GM21423 (cell line): ENCODE results near the gene SMARCB1.

Experiments used
- ATAC-seq: cut with Tn5 transposase; IDR thresholded peaks from one replicate; pipeline ENCODE4 v1.9.1; 2021; ENCODE audit warnings: mild to moderate bottlenecking, moderate library complexity; ENCODE audit not compliant: unreplicated experiment

Gene SMARCB1

DNA sequence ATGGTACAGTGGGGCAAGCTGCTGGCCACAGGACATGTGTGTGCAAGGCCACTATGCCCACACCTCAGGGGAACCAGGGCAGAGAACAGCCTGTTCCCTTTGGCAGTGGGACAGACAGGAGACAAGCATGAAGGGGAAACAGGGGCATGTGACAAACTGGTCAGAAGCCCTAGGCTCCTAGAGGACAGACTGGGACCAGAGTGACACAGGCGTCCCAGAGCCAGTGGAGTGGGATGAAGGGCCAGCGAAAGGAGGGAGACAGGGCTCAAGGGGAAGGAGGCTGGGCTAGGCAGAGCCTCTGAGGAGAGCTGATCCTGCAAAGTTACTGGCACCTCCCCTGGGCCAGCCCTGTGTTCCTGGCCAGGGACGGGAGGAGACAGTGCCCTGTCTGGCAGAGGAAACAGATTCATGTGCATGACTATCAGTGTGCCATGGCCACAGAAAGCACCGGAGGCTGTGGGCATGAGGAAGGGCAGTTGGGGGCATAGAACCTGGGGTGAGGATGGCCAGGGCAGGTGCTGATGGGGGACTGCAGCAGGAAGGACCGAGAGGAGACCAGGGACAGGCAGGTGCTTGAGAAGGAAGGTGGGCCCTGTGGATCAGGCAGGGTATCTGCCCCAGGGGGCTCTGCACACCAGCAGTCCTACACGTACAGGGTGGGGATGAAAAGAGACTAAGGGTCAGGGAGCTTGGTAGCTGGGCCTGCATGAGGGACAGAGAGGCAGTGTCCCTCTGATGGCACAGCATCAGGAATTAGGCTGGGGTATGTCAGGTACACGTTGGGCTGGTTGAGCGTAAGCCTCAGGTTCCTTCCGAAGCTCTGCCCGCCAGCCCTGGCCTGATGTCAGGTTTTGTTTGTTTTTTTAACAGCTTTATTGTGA lies 42.3 kb downstream of the SMARCB1 start:
- ATAC-seq, result no peak

DNA sequence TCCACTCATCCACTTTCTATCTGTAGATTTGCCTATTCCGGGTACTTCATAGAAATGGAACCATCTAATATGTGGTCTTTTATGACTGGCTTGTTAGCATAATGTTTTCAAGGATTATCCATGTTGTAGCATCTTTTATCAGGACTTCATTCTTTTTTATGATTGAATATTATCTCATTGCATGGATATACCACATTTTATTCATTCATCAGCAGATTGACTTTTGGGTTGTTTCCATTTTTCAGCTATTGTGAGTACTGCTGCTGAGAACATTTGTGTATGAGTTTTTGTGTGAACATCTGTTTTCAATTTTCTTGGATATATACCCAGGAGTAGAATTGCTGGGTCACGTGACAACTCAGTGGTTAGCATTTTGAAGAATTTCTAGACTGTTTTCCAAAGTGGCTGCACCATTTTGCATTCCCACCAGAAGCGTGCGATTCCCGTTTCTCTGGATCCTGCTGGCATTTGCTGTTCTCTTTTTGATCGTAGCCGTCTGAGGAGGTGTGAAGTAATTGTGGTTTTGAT lies 43.1 kb downstream of the SMARCB1 start:
- no peak for ATAC-seq

DNA sequence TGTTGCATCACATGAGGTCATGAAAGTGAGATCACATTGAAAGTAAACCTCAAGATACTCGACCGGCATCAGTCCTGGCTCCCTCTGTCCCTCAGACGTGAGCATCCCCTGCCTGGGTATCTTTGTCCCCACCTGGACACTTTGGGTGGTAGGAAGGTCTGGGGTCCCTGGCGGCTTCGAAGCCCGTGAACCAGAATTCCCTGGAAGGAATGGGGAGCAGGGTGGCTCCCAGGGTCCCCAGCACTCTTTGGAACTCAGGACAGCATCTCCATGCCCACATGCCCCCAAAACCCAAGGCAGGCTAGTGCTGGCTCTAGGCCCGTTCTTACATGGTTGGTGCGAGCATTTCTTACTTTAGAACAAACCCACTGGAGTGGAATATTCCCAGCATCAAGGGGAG lies 44.5 kb downstream of the SMARCB1 start:
- ATAC-seq, result no peak

DNA sequence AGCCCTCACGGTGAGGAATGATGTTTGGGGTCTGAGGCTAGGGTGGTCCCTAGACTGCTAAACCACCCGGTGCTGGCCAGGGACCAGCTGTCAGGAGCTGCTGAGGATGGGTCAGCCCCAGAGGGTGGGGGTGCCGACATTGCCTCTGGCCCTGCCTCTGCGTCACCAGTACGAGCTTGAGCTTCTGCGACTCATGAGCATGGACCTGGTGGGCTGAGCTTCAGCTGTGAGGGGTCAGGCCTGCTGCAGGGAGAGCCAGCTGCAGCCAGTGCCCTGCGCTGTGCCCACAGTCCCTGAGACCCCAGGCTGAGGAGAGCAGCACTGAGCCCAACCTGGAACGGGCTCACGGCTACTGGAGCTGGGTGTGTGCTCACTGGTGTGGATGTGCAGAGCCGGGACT lies 45.0 kb downstream of the SMARCB1 start:
- ATAC-seq, result no peak

DNA sequence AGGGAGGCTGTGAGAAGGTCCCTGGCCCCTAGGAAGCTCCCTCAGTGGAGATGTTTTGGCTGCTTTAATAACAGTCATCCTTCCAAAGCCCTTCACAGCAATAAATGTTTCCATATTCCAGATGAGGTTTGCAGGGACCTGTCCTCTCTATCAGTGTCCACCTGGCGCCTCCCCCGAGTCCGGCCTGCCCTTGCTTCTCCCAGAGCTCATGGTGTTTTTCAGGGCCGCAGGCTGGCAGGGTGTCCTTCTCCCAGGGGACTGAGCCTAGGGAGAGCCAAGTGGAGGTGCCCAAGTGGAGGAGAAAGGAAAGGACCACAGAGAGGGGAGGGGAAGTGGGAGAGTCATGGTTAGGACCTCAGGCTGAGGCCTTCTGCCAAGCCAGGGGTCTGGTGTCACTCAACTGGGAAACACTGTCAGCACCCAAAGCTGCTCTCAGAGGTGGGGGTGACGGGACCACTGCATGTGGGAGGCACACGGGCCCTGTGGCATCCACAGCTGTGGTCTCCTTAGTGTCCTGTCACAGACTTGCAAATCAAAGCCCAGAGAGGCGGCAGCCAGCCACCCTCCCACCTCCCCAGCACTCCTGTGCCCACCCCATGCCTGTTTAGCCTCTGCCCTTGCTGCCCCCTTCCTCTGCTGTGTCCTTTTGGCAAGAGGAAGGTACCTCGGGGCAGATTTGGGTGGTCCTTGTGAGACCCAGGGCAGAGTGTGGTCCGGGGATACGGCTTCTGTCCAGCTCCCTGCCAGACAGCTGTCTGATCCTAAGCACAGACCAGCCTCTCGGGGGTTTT lies 45.7 kb downstream of the SMARCB1 start:
- no peak for ATAC-seq

DNA sequence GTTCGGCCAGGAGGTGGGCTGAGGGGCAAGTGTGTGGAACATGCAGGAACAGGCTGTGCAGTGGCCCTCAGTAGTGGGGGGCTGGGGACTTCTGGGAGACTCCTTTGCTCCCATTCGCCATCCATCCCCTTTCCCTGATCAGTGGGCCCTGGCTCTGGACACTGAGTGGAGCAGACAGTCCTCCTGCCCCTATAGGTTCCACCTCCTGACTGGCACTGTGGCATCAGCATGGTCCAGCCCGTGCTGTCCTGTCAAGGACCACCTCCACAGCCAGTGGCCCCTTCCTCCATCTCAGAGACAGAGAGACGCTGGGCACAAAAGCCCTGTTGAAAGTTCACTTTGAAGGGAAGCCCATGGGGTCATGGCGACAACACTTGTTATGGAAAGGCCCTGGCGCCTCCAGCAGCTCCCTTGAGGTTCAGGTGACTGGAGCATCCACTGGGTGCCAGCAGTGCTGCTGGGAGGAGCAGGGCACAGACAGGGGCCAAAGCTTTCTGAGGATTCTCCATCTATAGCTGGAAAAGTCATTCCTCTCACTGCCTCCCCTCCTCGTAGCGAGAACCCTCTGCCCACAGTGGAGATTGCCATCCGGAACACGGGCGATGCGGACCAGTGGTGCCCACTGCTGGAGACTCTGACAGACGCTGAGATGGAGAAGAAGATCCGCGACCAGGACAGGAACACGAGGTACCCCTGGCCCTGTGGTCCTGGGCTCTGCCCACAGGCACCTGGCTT lies 46.4 kb downstream of the SMARCB1 start:
- no peak for ATAC-seq

DNA sequence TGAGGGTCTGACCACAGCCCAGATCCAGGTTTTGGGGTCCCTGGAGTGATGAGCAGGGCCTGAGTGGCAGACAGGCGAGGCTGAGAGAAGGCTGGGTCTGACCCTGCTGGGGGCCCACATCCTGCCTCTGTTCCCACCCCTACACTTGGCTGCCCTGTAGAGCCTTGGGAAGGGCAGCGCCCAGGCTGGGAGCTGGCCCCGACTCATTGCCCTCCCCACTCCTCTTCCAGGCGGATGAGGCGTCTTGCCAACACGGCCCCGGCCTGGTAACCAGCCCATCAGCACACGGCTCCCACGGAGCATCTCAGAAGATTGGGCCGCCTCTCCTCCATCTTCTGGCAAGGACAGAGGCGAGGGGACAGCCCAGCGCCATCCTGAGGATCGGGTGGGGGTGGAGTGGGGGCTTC lies 47.1 kb downstream of the SMARCB1 start:
- no peak for ATAC-seq

DNA sequence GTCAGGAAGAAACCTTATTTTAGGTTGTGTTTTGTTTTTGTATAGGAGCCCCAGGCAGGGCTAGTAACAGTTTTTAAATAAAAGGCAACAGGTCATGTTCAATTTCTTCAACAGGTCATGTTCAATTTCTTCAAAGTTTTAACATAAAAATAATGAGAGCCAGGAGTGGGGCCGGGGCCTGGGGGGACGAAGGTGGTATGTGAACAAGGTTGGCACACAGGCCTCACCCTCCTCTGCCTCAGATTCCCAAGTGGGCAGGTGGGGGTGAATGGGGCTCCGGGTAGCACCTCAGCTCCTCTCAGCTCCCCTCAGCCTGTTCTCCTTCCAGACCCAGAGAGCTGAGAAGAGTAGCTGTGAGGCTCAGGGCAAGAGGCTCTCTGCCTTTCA lies 47.6 kb downstream of the SMARCB1 start:
- ATAC-seq, result no peak

DNA sequence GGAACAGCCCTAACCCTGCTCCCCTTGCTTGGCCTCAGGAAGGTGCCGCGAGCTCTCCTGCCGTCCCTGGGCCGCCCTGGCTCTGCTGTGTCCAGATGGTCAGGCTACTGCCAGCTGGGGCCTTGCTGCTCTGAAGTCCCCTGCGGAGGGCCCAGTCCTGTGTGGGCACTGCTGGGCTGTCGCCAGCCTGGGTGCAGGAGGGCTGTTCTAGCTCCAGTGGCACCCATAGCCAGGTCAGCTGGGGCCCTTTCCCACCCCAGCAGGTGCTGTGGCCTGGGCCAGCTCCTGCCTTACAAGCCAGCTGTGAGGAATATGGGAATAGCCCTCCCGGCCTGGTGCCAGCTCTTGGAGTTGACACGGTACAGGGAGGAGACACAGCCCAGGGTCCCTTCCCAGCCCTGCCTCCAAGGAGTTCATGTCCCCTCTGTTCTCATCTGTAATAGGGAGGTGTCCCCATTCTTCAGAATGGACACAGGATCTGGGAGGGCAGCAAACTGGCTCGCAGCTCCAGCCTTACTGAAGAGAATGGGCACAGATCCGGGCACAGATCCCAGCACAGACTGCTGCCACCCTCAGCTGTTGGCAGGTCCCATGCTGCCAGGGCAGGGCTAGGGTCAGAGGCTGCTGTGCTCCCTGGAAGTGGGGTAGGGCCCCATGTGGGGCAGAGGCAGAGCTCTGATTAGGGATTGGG lies 48.2 kb downstream of the SMARCB1 start:
- ATAC-seq, result no peak

DNA sequence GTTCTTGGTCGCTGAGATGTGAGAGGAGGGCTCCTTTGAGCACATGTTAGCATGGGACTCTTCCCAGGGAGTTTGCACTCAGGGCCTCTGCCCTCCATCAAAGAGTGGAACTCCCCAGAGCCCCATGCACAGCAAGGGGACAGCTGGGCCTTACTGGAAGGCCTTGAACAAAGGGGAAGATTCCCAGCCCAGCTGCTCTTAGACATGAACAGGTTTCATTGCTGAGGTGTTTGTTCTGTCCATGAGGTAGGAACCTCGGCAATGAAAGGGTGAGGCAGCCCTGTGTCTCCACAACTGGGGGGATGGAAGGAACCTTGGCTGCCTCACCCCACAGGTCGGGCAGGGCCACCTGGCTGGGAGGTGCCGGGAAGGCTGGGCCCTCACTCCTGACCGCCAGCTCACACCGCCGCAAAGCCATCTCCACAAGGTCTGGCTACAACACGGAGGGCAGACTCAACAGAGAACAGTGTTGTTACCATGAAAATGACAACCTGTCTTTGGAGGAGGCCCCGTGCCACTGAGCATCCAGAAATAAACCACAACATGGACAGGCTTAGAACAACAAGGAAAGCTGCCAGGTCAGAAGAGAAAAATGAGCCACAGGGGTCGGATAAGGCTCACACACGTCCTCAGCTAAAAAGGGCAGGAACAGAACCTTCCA lies 48.8 kb downstream of the SMARCB1 start:
- no peak for ATAC-seq

DNA sequence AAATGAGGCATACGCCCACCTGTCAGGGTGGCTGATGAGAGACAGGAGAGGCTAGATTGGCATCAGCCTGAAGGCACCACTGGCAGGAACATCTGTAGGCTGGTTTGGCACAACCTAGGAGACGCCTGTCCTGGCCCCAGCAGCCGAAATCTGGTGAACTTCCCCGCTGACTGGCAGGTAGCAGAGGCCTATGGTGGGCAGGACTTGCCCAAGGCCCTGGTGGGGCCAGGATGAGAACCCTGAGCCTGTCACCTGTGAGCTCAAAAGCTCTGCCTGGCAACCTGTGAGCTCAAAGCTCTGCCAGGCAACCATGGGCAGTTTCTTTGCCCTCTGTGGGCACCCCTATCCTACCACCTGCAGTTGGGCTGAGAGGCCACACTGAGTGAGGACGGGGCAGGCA lies 49.5 kb downstream of the SMARCB1 start:
- ATAC-seq, result no peak

DNA sequence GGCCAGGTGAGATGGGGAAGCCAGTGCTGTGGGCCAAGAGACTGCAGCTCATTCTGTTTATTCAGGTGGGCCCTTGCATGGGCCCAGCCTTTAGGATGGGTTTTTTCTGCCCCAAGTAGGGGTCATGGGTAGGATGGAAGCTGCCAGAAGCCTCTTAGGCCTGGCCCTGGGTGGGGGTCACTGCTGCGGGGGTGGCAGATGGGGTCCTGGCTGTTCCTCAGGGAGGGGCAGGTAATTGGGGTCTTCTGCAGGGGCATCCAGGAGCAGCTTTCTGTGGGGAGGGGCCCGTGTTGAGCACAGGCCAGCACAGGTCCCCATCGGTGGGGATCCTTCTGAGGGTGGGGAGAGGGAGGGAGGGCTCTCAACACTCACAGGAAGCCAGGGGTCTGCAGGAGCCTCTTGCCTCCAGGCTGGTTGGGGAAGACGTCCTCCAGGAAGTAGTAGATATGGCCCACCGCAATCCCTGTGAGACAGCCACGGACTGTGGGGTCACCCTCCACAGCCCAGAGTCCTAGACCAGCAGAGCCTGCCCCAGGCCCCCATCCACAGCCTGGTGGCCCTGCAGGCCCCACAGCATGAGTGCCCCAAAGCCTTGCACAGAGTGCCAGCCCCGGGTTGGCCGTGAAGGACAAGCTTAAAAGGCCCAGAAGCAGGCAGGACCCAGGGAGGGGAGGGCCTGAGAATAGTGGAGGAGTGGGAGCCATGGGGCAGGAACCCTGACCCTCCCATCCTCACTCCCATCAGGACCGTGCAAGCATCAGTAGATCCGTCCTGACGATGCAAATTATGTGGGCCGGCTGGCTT lies 50.1 kb downstream of the SMARCB1 start:
- ATAC-seq, result no peak

DNA sequence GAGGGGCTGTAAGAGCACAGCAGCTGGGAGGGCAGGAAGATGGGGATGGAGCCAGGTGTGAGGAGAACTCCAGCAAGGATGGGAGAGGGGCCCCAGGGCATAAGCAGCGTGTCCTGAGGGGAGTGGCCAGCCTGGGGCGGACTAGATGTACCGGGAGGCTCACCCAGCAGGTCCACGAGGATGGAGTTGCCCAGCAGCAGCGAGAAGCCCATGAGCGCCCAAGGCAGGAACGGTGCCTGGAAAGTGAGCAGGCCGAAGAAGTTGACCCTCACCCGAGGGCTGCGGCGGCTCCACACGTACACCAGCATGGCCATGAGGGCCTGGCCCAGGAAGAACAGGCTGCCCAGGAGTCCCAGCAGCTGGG lies 50.7 kb downstream of the SMARCB1 start:
- ATAC-seq, result no peak

DNA sequence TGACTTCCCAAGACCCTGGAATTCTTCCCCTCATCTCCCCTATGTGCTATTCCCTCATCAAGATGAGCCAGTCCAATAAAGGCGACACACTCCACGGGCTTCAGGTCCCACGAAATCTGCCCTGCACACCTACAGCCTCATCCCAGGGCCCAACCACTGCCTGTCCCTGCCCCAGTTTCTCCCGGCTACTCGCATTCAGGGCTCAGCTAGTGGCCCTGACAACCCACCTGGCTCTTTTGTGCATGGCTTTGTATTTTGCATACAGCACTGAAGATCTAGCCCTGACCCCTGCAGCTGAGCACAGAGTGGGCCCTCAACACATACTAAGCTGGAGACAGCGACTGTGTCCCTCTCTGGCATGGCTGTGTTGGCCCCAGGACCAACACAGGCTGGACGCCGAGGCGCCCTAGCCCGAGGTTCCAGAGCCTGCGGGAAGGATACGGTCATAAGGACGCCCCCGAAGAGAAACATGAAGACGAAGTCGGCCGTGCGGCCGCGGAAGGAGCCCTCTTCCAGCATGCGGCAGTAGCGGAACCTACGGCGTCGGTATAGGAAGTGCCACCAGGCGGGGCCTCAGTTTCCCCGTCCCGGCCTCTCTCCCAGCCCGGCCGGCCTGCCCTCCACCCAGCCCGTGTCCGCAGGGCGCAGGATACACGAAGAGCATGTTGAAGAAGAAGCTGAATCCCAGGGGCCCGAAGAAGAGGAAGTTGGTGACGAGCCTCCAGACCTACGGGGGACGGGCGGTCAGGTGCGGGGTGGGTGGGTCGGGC lies 51.3 kb downstream of the SMARCB1 start:
- ATAC-seq, result peak; percentile 1

DNA sequence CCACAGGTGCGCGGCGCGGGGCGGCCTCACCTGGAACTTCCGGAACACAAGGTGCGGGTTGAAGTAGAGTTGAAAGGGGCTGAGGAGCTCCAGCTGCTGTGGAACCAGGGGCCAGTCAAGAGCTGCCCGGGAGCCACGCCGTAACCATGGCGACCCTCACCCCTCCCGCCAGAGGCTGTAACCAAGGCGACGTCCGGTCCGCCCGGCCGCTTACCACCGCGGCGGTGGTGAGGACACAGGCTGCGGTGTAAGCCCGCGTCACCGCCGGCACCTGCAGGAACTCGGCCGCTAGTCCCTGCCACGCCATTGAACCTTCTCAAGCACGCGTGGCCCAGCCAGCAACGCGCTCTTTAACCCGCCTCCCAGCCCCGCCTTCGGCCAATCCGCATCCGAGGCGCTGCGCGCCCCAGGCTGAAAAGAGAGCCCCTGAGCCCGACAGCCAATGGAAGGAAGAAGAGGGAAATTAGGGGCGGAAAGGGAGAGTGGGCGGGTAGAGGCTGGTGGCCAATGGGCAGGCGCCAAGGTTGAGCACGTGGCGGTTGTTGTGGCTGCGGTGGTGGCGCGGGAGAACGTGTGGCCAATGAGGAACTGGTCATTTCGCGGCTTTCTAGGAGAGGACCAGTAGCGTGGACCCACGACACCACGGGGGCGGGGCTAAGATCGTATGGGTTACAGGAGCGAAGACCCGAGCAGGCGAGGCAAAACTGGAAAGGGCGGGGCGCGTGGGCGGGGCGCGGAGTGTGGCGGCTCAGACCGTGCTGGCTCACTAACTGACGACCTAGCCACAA lies 52.1 kb downstream of the SMARCB1 start, which contains the start of gene DERL3:
Gene DERL3, minus strand, starts transcription at position 326 of the 788 bp plus-strand sequence. Its CDS starts 19 bp downstream, at position 307.
- peak; percentile 78 for ATAC-seq

DNA sequence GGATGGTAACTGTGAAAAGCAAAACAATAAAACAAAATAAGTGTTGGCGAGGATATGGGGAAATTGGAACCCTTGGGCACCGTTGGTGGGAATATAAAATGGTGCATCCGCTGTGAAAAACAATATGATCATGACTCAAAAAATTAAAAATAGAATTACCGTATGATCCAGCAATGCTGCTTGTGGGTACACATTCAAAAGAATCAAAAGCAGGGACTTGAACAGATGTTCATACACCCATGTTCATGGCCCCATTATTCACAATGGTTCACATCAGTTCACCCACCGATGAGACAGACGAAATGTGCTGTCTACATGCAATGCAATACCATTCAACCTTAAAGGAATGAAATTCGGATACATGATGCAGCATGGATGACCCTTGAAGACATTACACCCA lies 53.3 kb downstream of the SMARCB1 start:
- no peak for ATAC-seq

DNA sequence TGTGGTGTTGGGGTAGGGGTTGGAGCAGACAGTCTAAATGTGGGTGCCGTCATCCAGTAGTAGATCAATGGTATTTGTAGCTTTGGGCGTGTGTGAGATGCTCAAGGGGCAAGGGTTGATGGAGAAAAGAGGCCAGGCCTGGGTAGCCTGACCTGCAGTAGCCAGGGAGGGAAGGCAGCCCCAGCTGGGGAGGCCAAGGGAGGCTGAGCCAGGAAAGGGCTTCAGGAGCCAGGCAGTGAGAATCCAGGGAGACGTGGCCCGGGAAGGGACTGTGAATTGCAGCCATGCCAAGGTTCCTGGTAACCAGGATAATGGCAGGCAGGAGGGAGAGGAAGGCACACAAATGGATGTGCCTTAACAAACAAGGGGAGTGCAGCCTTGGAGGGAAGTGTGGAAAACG lies 54.5 kb downstream of the SMARCB1 start:
- ATAC-seq, result no peak
